Ascending aorta (tissue), 2 donors: ENCODE measurements around the gene KCNMA1. TPM values are rescaled to one million over a fixed set of nuclear protein-coding genes. Genes with fewer than 3 reads are reported as not detected.

Source experiments
- DNase-seq, 2 donors: peaks; one replicate each; pipeline ENCODE4 v3.0.0-alpha.2; 2019; ENCODE audit warnings: low spot score in 2 of 2
- H3K27ac ChIP-seq, 2 donors: fragments of 200-600 bp; sonication (generic); one replicate each; pipeline ENCODE4 v1.5.1; 2016 to 2017; ENCODE audit warnings: mild to moderate bottlenecking in 1 of 2
- H3K27me3 ChIP-seq: fragments of 200-600 bp; sonication (generic); one replicate; pipeline ENCODE4 v1.5.1; 2017
- H3K36me3 ChIP-seq, 2 donors: fragments of 200-600 bp; sonication (generic); one replicate each; pipeline ENCODE4 v1.5.1; 2016
- H3K4me1 ChIP-seq, 2 donors: fragments of 200-600 bp; sonication (generic); one replicate each; pipeline ENCODE4 v1.5.1; 2016 to 2017; ENCODE audit warnings: mild to moderate bottlenecking in 1 of 2
- H3K4me3 ChIP-seq, 2 donors: fragments of 200-600 bp; sonication (generic); one replicate each; pipeline ENCODE4 v1.5.1; 2016 to 2017; ENCODE audit warnings: mild to moderate bottlenecking in 1 of 2
- H3K9me3 ChIP-seq, 2 donors: fragments of 200-600 bp; sonication (generic); one replicate each; pipeline ENCODE4 v1.5.1; 2016
- intact Hi-C: fragments of 100-400 bp; cut with DNase I; formaldehyde crosslinking; loops from one replicate; pipeline ENCODE4 v1.15.1; 2023
- total RNA-seq: library from RNA; depleted of rRNA; stranded (reverse); fragments of >200 nt; gene quantifications from one replicate; pipeline ENCODE4 v1.1.0, GENCODE V29; 2016
- TF ChIP-seq, protein P1 (sequence below), 3 experiments: fragments of 200-600 bp in 2 of 3; fragments of 450-650 bp in 1 of 3; sonication (generic) in 2 of 3; IDR thresholded peaks; one replicate each; pipeline ENCODE4 v1.5.1; 2016 to 2019; ENCODE audit warnings: antibody characterized with exemption in 3 of 3, mild to moderate bottlenecking in 1 of 3, moderate library complexity in 1 of 3

The KCNMA1 gene
- total RNA-seq, 1 donor from 2014 or later = 28.6 TPM

- intact Hi-C loops = no loop called here
- Histone ChIP-seq H3K36me3 (peaks cover 0 to 9% of the 10 kb centered on the region in 2 donors), H3K27ac (no peak overlapping the region), H3K4me3 (no peak overlapping the region), H3K9me3 (no peaks in the 10 kb centered on the region), H3K27me3 (no peaks in the 10 kb centered on the region), H3K4me1 (peaks cover 0 to 7% of the 10 kb centered on the region in 2 donors)
- DNase-seq = no peak
- TF ChIP-seq, protein P1, sequence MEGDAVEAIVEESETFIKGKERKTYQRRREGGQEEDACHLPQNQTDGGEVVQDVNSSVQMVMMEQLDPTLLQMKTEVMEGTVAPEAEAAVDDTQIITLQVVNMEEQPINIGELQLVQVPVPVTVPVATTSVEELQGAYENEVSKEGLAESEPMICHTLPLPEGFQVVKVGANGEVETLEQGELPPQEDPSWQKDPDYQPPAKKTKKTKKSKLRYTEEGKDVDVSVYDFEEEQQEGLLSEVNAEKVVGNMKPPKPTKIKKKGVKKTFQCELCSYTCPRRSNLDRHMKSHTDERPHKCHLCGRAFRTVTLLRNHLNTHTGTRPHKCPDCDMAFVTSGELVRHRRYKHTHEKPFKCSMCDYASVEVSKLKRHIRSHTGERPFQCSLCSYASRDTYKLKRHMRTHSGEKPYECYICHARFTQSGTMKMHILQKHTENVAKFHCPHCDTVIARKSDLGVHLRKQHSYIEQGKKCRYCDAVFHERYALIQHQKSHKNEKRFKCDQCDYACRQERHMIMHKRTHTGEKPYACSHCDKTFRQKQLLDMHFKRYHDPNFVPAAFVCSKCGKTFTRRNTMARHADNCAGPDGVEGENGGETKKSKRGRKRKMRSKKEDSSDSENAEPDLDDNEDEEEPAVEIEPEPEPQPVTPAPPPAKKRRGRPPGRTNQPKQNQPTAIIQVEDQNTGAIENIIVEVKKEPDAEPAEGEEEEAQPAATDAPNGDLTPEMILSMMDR (IDR thresholded peaks at IDR 0.05) = no peak
Observed at GRCh38 chr10:77037735-77038403, 599.7 kb downstream of the KCNMA1 start.

GRCh38 chr10:77036993-77037734, 600.4 kb downstream of the KCNMA1 start:
- H3K36me3 ChIP-seq = peaks cover 0 to 9% of the 10 kb centered on the region in 2 donors
- no peak overlapping the region for H3K27ac ChIP-seq
- TF ChIP-seq, protein P1 (IDR thresholded peaks at IDR 0.05) = peak in 2 of 3 experiments; percentile 20 to 37
- intact Hi-C loops = no loop called here
- H3K4me1 ChIP-seq = peaks cover 0 to 7% of the 10 kb centered on the region in 2 donors
- DNase-seq = no peak
- H3K9me3 ChIP-seq = no peaks in the 10 kb centered on the region
- H3K27me3 ChIP-seq = no peaks in the 10 kb centered on the region
- no peak overlapping the region for H3K4me3 ChIP-seq

GRCh38 chr10:77036276-77036675, 601.3 kb downstream of the KCNMA1 start:
- DNase-seq = no peak
- Histone ChIP-seq H3K4me1 (peaks cover 0 to 7% of the 10 kb centered on the region in 2 donors), H3K9me3 (no peaks in the 10 kb centered on the region), H3K4me3 (no peak overlapping the region), H3K27me3 (no peaks in the 10 kb centered on the region), H3K36me3 (peaks cover 0 to 9% of the 10 kb centered on the region in 2 donors), H3K27ac (no peak overlapping the region)
- intact Hi-C loops = no loop called here
- TF ChIP-seq, protein P1 (IDR thresholded peaks at IDR 0.05) = no peak

DNA sequence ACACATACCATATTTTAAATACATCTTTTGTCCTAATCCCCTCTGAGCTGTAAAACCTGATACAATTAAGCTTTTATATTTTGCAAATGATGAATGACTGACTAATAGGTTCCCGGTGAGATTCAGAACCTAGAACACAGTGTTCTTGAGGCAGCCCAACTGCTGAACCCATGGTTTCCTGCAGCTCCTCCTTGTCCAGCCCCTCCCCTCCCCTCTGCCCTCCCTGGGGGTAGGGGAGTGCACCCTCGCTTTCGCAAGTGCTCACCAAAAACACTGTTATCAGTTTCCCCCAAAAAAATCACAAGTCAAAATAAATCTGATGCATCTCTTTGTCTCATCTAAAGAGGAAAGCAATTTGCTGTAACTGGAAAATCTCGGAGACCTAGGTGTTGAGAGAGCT, 602.8 kb downstream of the KCNMA1 start:
- Histone ChIP-seq H3K27me3 (no peaks in the 10 kb centered on the region), H3K27ac (peak overlapping the region in 1 of 2 donors; percentile 16), H3K4me1 (peaks cover 0 to 7% of the 10 kb centered on the region in 2 donors), H3K4me3 (no peak overlapping the region), H3K36me3 (peaks cover 0 to 9% of the 10 kb centered on the region in 2 donors), H3K9me3 (no peaks in the 10 kb centered on the region)
- TF ChIP-seq, protein P1 (IDR thresholded peaks at IDR 0.05) = no peak
- intact Hi-C loops = no loop called here
- no peak for DNase-seq

DNA sequence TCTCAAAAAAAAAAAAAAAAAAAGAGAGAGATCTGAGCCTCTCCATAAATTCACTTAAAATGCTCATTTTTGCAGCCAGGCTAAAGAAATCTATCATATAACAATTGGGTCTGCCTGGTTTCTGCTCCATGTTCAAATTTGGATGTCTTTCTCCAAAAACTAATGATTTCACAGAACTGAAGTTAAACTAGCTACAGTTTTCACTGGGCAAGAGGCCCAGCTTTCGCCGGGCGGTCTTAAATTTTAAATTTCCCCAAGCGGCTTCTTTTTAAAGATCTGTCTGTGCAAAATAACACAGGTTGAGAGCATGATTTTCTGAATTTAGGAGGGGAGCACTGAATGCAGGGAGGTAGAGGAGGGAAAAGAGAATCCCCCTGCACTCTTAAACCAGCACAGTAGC, 603.4 kb downstream of the KCNMA1 start:
- H3K9me3 ChIP-seq = no peaks in the 10 kb centered on the region
- peaks cover 0 to 7% of the 10 kb centered on the region in 2 donors for H3K4me1 ChIP-seq
- TF ChIP-seq, protein P1 (IDR thresholded peaks at IDR 0.05) = no peak
- H3K36me3 ChIP-seq = peaks cover 0 to 9% of the 10 kb centered on the region in 2 donors
- intact Hi-C loops = no loop called here
- H3K27ac ChIP-seq = peak overlapping the region in 1 of 2 donors; percentile 16
- DNase-seq = no peak
- no peak overlapping the region for H3K4me3 ChIP-seq
- no peaks in the 10 kb centered on the region for H3K27me3 ChIP-seq
